ENCODE data around the gene BID. TPM values are rescaled to one million over a fixed set of nuclear protein-coding genes. Genes with fewer than 3 reads are reported as not detected.

The BID gene
- total and polyA plus RNA-seq, 10 of the 15 experiments (the other 5 are each of a cell fraction or from before 2014, with no cell fraction given) = 7.9 to 241 (median 136) TPM

- no peaks in the 10 kb centered on the region for H3K79me2 ChIP-seq (ENCODE audit: control insufficient read depth, insufficient read depth, low read length)
- no peak overlapping the region for H3K4me3 ChIP-seq
- ATAC-seq (no peak), DNase-seq (ENCODE audit: low read depth, low spot score) (no peak), FAIRE-seq (no peak)
- H4K20me1 ChIP-seq (ENCODE audit: control insufficient read depth, insufficient read depth) = no peaks in the 10 kb centered on the region
- H3K36me3 ChIP-seq (ENCODE audit: control insufficient read depth in 2 of 2, insufficient read depth in 2 of 2, low read length in 1 of 2) = peaks cover 0 to 2% of the 10 kb centered on the region in 2 experiments; a peak in 1 of 4 replicates
- no peak overlapping the region for H3K9ac ChIP-seq (ENCODE audit: control insufficient read depth, insufficient read depth, low read length)
- H2AFZ ChIP-seq (ENCODE audit: control insufficient read depth, low read depth, low read length) = no peak overlapping the region
- no TSS peak for BruUV-seq (replicated peaks)
- ChIA-PET RAD21 (ENCODE audit: unreplicated experiment) (no interaction called here), SMC1A (ENCODE audit: uncharacterized antibody, unreplicated experiment) (no interaction called here), POLR2A (no interaction called here), CTCF (no interaction called here)
- no peak overlapping the region for H3K4me2 ChIP-seq (ENCODE audit: control insufficient read depth, insufficient read depth)
- H3K9me3 ChIP-seq (replicated peaks; ENCODE audit: control insufficient read depth, insufficient read depth, low read length) = no peaks in the 10 kb centered on the region
- no peaks in the 10 kb centered on the region for H3K27me3 ChIP-seq (replicated peaks in 1 of 2; ENCODE audit: control insufficient read depth in 2 of 2, insufficient read depth in 2 of 2, low read length in 1 of 2)
- H3K4me1 ChIP-seq (ENCODE audit: control insufficient read depth, insufficient read depth, low read length) = no peaks in the 10 kb centered on the region
- intact Hi-C loops (cut with micrococcal nuclease; ENCODE audit: unreplicated experiment) (no loop called here), in situ Hi-C loops (cut with MboI) (no loop called here)
- no peak overlapping the region for H3K27ac ChIP-seq (ENCODE audit: control insufficient read depth, insufficient read depth)
- TF ChIP-seq CEBPZ (IDR thresholded peaks at IDR 0.05; ENCODE audit: low read depth, low read length) (no peak), CREB1 (IDR thresholded peaks at IDR 0.05; ENCODE audit: low read depth) (no peak), ZNF24 (IDR thresholded peaks at IDR 0.05) (no peak), ZNF592 (IDR thresholded peaks at IDR 0.05) (no peak), MTA3 (IDR thresholded peaks at IDR 0.05; ENCODE audit: borderline replicate concordance, low read length) (no peak), RFX5 (IDR thresholded peaks at IDR 0.05; ENCODE audit: low read depth, low read length) (no peak), CBX5 (IDR thresholded peaks at IDR 0.05; ENCODE audit: low read depth) (no peak), FOXM1 (IDR thresholded peaks at IDR 0.05; ENCODE audit: low read depth, low read length) (no peak), ATF2 (IDR thresholded peaks at IDR 0.05; ENCODE audit: low read length) (no peak), SMARCA5 (IDR thresholded peaks at IDR 0.05) (no peak), PKNOX1 (IDR thresholded peaks at IDR 0.05) (no peak), IRF4 (IDR thresholded peaks at IDR 0.05; ENCODE audit: low read depth, low read length) (no peak), ZNF384 (IDR thresholded peaks at IDR 0.05; ENCODE audit: borderline replicate concordance, low read depth, low read length) (no peak), TBL1XR1 (IDR thresholded peaks at IDR 0.05; ENCODE audit: low read depth, low read length) (no peak), ETV6 (conservative IDR thresholded peaks at IDR 0.05 in 1 of 2, IDR thresholded peaks at IDR 0.05 in 1 of 2; ENCODE audit: borderline replicate concordance in 1 of 2, low read depth in 1 of 2) (no peak), BRCA1 (IDR thresholded peaks at IDR 0.05; ENCODE audit: low read depth, low read length) (no peak), TCF7 (IDR thresholded peaks at IDR 0.05; ENCODE audit: borderline replicate concordance) (no peak), ATF7 (IDR thresholded peaks at IDR 0.05; ENCODE audit: low read depth) (no peak)
These were observed 75.3 kb downstream of the BID start for GRCh38 chr22:17698948-17699347.

All from GM12878 (cell line).